Fibroblast of skin of right biceps (primary cell): Measurements from ENCODE around the gene HS2ST1.
"Not testable (repeated sequence)": the region's sequence is repeated elsewhere in the genome, so short reads cannot be mapped to it uniquely, and the experiment has no call there.

ENCODE experiments used
- DNase-seq: peaks from one replicate; pipeline ENCODE4 v3.0.0-alpha.2; 2013

Gene HS2ST1

GRCh38 chr1:86975993-86976550 is 61.6 kb downstream of the HS2ST1 start:
- no peak for DNase-seq

- no peak for DNase-seq
These were observed 62.2 kb downstream of the HS2ST1 start for GRCh38 chr1:86976664-86977063.

GRCh38 chr1:86981482-86982213 is 67.2 kb downstream of the HS2ST1 start:
- DNase-seq: no peak

- DNase-seq: not testable (repeated sequence)
These were observed 69.2 kb downstream of the HS2ST1 start for GRCh38 chr1:86983677-86984076.

- DNase-seq: no peak
These were observed 73.0 kb downstream of the HS2ST1 start for GRCh38 chr1:86987446-86987845.

- no peak for DNase-seq
These were observed 74.4 kb downstream of the HS2ST1 start for GRCh38 chr1:86988835-86989234.

- DNase-seq: not testable (repeated sequence)
These were observed 75.3 kb downstream of the HS2ST1 start for GRCh38 chr1:86989690-86990089.

GRCh38 chr1:86990826-86991225 is 76.4 kb downstream of the HS2ST1 start:
- no peak for DNase-seq

GRCh38 chr1:86991549-86992186 is 77.2 kb downstream of the HS2ST1 start:
- DNase-seq: no peak

- DNase-seq: no peak
These were observed 78.4 kb downstream of the HS2ST1 start for GRCh38 chr1:86992861-86993260.

- DNase-seq: peak; percentile 9
These were observed 79.0 kb downstream of the HS2ST1 start for GRCh38 chr1:86993269-86993985.

- DNase-seq: no peak
These were observed 79.6 kb downstream of the HS2ST1 start for GRCh38 chr1:86994061-86994460.

GRCh38 chr1:86997538-86997937 is 83.1 kb downstream of the HS2ST1 start:
- DNase-seq: no peak

- DNase-seq: no peak
These were observed 83.8 kb downstream of the HS2ST1 start for GRCh38 chr1:86998280-86998679.

- DNase-seq: no peak
These were observed 84.3 kb downstream of the HS2ST1 start for GRCh38 chr1:86998727-86999126.

GRCh38 chr1:87000460-87000859 is 86.0 kb downstream of the HS2ST1 start:
- no peak for DNase-seq

- DNase-seq: no peak
These were observed 90.4 kb downstream of the HS2ST1 start for GRCh38 chr1:87004857-87005256.

GRCh38 chr1:87007323-87007722 is 92.9 kb downstream of the HS2ST1 start:
- DNase-seq: no peak

- DNase-seq: not testable (repeated sequence)
These were observed 99.0 kb downstream of the HS2ST1 start for GRCh38 chr1:87013385-87013784.

GRCh38 chr1:87017998-87018672 is 103.7 kb downstream of the HS2ST1 start:
- no peak for DNase-seq

- no peak for DNase-seq
These were observed 108.9 kb downstream of the HS2ST1 start for GRCh38 chr1:87023326-87023725.

GRCh38 chr1:87024936-87025540 is 110.6 kb downstream of the HS2ST1 start:
- DNase-seq: peak; percentile 19

GRCh38 chr1:87027561-87027960 is 113.1 kb downstream of the HS2ST1 start:
- DNase-seq: not testable (repeated sequence)
